Fibroblast of villous mesenchyme (primary cell): ENCODE data around the gene HDDC3. TPM values are rescaled to one million over a fixed set of nuclear protein-coding genes. Genes with fewer than 3 reads are reported as not detected.

ENCODE experiments used
- DNase-seq: peaks from one replicate; pipeline ENCODE4 v3.0.0-alpha.2; 2010; ENCODE audit warnings: low read depth
- H3K4me3 ChIP-seq: 2 replicates; pipeline ENCODE4 v1.5.1; 2011; ENCODE audit warnings: low read depth, mild to moderate bottlenecking, low read length
- total RNA-seq: library from RNA; depleted of rRNA; stranded (reverse); fragments of >200 nt; gene quantifications from 2 replicates; pipeline ENCODE4 v1.2.3, GENCODE V29; 2012
- TF ChIP-seq, protein P1 (sequence below): IDR thresholded peaks from 2 replicates; pipeline ENCODE4 v1.5.1; 2012; ENCODE audit warnings: low read depth, mild to moderate bottlenecking, low read length; ENCODE audit not compliant: insufficient read depth

HDDC3 gene
- total RNA-seq, 1 donor, result 9.5 TPM

GRCh38 chr15:90938261-90938660 is 5.9 kb upstream of the HDDC3 start:
- TF ChIP-seq, protein P1, sequence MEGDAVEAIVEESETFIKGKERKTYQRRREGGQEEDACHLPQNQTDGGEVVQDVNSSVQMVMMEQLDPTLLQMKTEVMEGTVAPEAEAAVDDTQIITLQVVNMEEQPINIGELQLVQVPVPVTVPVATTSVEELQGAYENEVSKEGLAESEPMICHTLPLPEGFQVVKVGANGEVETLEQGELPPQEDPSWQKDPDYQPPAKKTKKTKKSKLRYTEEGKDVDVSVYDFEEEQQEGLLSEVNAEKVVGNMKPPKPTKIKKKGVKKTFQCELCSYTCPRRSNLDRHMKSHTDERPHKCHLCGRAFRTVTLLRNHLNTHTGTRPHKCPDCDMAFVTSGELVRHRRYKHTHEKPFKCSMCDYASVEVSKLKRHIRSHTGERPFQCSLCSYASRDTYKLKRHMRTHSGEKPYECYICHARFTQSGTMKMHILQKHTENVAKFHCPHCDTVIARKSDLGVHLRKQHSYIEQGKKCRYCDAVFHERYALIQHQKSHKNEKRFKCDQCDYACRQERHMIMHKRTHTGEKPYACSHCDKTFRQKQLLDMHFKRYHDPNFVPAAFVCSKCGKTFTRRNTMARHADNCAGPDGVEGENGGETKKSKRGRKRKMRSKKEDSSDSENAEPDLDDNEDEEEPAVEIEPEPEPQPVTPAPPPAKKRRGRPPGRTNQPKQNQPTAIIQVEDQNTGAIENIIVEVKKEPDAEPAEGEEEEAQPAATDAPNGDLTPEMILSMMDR, result no peak
- H3K4me3 ChIP-seq, result no peak overlapping the region
- DNase-seq, result no peak

- no peak overlapping the region for H3K4me3 ChIP-seq
- no peak for DNase-seq
- TF ChIP-seq, protein P1, result no peak
These were observed 4.5 kb upstream of the HDDC3 start for GRCh38 chr15:90936823-90937222.

DNA sequence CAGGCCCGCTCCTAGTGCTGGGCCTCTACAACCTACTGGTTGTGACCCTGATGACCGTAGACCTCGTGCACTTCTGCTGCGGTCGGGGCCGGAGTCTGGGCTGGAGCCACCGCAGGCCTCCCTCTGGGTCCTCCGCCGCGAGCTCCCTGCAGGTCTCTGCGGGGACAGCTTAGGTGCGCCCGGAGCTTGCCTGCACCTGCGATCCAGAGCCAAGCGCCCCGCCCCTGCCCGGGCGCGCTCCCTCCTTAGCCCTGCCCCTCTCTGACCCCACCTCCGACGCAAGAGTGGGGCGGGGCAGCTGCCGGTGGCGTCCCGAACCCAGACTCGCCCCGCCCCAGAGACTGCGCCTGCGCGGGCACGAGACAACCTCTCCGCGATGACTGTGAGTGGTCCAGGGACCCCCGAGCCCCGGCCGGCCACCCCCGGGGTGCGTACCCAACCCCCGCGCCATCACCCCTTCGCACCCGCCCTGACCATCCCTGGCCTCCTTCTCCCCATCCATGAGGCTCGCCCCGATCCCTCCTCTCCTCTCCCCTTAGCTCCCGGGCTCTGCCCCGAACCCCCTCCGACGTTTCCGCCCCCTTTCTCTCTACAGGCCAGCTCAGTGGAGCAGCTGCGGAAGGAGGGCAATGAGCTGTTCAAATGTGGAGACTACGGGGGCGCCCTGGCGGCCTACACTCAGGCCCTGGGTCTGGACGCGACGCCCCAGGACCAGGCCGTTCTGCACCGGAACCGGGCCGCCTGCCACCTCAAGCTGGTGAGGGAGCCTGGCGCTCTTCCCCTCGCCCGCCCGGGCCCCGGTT is 2.8 kb upstream of the HDDC3 start, which contains the start of gene UNC45A:
Gene UNC45A, plus strand, starts transcription at position 337 of the 803 bp plus-strand sequence. Its CDS starts 40 bp downstream, at position 377.
- DNase-seq, result peak; percentile 84
- peak within 1 kb of the TSS; percentile 87 for H3K4me3 ChIP-seq

DNA sequence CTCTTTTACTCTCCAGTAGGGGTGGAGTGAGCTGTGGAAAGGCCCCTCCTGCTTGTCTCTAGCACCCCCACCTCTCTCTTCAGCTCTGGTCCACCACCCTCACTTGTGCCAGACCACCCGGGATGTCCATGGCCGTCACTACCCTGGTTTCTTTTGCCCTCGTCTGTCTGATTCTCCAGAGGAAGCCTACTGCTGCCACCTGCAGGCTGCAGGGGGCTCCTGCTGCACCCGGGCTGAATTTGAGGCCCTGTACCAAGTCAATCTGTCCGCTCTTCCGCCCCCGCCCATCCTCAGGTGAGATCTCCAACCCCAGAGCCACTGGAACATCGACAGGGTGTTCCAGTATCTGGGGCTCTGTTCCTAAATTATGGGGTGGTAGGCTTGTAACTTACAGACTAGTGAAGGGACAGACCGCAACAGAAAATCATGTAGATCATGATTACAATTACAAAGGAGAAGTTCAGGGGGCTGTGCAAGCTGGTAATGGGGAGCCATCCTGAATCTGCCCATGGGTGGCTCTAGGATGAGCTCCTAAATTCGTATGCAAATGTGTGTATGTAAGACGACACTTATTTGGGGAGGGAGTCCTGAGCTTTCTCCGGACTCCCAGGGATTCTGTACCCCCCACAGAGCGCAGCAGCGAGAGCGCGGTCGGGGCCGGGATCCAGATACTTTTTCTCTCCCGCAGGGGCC is 2.1 kb upstream of the HDDC3 start:
- peak overlapping the region; percentile 87 for H3K4me3 ChIP-seq
- TF ChIP-seq, protein P1, result peak; percentile 93
- DNase-seq, result peak; percentile 81

More for the DNA sequence above, 2.8 kb upstream of the HDDC3 start, which contains the start of gene UNC45A:
- TF ChIP-seq, protein P1, result no peak

GRCh38 chr15:90933301-90933700 is 952 bp upstream of the HDDC3 start:
- no peak for DNase-seq
- H3K4me3 ChIP-seq, result no peak overlapping the region
- TF ChIP-seq, protein P1, result no peak

GRCh38 chr15:90932660-90932991 is 277 bp upstream of the HDDC3 start:
- DNase-seq, result no peak
- TF ChIP-seq, protein P1, result no peak
- H3K4me3 ChIP-seq, result peak overlapping the region; percentile 85

DNA sequence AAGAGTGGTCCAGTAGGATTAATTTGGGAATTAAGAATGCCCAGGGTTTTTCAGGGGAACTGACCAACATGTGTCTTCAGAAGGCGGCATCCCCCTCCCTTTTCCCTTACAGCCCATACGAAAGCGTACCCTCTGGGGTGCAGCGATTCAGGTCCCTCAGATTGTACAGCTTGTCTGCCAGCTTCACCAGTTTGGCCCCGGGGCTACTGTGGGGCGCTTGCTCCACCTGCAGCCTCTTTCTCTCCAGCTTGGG is 848 bp downstream of the HDDC3 start:
- TF ChIP-seq, protein P1, result no peak
- DNase-seq, result no peak

More for the DNA sequence above, 848 bp downstream of the HDDC3 start:
- H3K4me3 ChIP-seq, result peak overlapping the region; percentile 85
